Glutamatergic neuron (in vitro differentiated cells): ENCODE measurements around the gene ZDHHC13. TPM values are rescaled to one million over a fixed set of nuclear protein-coding genes. Genes with fewer than 3 reads are reported as not detected.
"Not testable (repeated sequence)": the region's sequence is repeated elsewhere in the genome, so short reads cannot be mapped to it uniquely, and the experiment has no call there.

Experiments
- DNase-seq: peaks from one replicate; pipeline ENCODE4 v3.0.0; 2022
- H3K27ac Mint-ChIP-seq: one replicate; pipeline ENCODE4 v1.8.0; 2020; ENCODE audit warnings: mild to moderate bottlenecking, mixed read lengths, inconsistent platforms; ENCODE audit not compliant: unreplicated experiment
- H3K27me3 Mint-ChIP-seq: one replicate; pipeline ENCODE4 v1.8.0; 2020; ENCODE audit warnings: mild to moderate bottlenecking, moderate library complexity, mixed read lengths, inconsistent platforms; ENCODE audit not compliant: unreplicated experiment
- H3K36me3 Mint-ChIP-seq: one replicate; pipeline ENCODE4 v1.8.0; 2020; ENCODE audit warnings: mild to moderate bottlenecking, mixed read lengths, inconsistent platforms; ENCODE audit not compliant: unreplicated experiment
- H3K4me1 Mint-ChIP-seq: one replicate; pipeline ENCODE4 v1.8.0; 2020; ENCODE audit warnings: mild to moderate bottlenecking, low read depth, mixed read lengths, inconsistent platforms; ENCODE audit not compliant: unreplicated experiment
- H3K4me3 Mint-ChIP-seq: one replicate; pipeline ENCODE4 v1.8.0; 2020; ENCODE audit warnings: mild to moderate bottlenecking, mixed read lengths, inconsistent platforms; ENCODE audit not compliant: unreplicated experiment
- H3K9me3 Mint-ChIP-seq: one replicate; pipeline ENCODE4 v1.8.0; 2020; ENCODE audit warnings: mild to moderate bottlenecking, moderate library complexity, mixed read lengths, inconsistent platforms; ENCODE audit not compliant: unreplicated experiment
- CTCF ChIP-seq: fragments of 200-600 bp; sonication (generic); IDR thresholded peaks from one replicate; pipeline ENCODE4 v1.5.0; 2021; ENCODE audit not compliant: partially characterized antibody, unreplicated experiment
- total RNA-seq: library from RNA; stranded (reverse); fragmentation: NEBNext Ultra II Directional; extraction: Animal tissue kit (Norgen Biotek cat#: 25700); gene quantifications from one replicate; pipeline ENCODE4 v1.2.1, GENCODE V29; 2021; ENCODE audit not compliant: unreplicated experiment

Gene ZDHHC13
- total RNA-seq, 1 donor from 2014 or later, result 21.9 TPM

- H3K27ac Mint-ChIP-seq, result no peak overlapping the region
- H3K36me3 Mint-ChIP-seq, result no peaks in the 10 kb centered on the region
- DNase-seq, result no peak
- no peaks in the 10 kb centered on the region for H3K4me1 Mint-ChIP-seq
- H3K4me3 Mint-ChIP-seq, result peak overlapping the region; percentile 91
- TF ChIP-seq CTCF, result no peak
- no peaks in the 10 kb centered on the region for H3K27me3 Mint-ChIP-seq
- H3K9me3 Mint-ChIP-seq, result no peaks in the 10 kb centered on the region
These were observed 761 bp downstream of the ZDHHC13 start for GRCh38 chr11:19117760-19118097.

GRCh38 chr11:19121646-19122045 lies 4.7 kb downstream of the ZDHHC13 start:
- Mint-ChIP-seq H3K4me3 (no peak overlapping the region), H3K4me1 (no peaks in the 10 kb centered on the region), H3K27ac (no peak overlapping the region), H3K9me3 (no peaks in the 10 kb centered on the region), H3K27me3 (no peaks in the 10 kb centered on the region), H3K36me3 (no peaks in the 10 kb centered on the region)
- no peak for DNase-seq
- no peak for TF ChIP-seq CTCF

- no peaks in the 10 kb centered on the region for H3K36me3 Mint-ChIP-seq
- H3K27me3 Mint-ChIP-seq, result no peaks in the 10 kb centered on the region
- no peak overlapping the region for H3K4me3 Mint-ChIP-seq
- no peak overlapping the region for H3K27ac Mint-ChIP-seq
- TF ChIP-seq CTCF, result no peak
- H3K4me1 Mint-ChIP-seq, result no peaks in the 10 kb centered on the region
- no peaks in the 10 kb centered on the region for H3K9me3 Mint-ChIP-seq
- no peak for DNase-seq
These were observed 6.1 kb downstream of the ZDHHC13 start for GRCh38 chr11:19122960-19123615.

- not testable (repeated sequence) for H3K36me3 Mint-ChIP-seq, H3K4me1 Mint-ChIP-seq, H3K27ac Mint-ChIP-seq, H3K9me3 Mint-ChIP-seq, DNase-seq, H3K4me3 Mint-ChIP-seq, H3K27me3 Mint-ChIP-seq
These were observed 9.8 kb downstream of the ZDHHC13 start for GRCh38 chr11:19126562-19127325.

- H3K9me3 Mint-ChIP-seq, result no peaks in the 10 kb centered on the region
- TF ChIP-seq CTCF, result no peak
- no peak overlapping the region for H3K27ac Mint-ChIP-seq
- H3K4me3 Mint-ChIP-seq, result no peak overlapping the region
- no peak for DNase-seq
- H3K4me1 Mint-ChIP-seq, result no peaks in the 10 kb centered on the region
- H3K36me3 Mint-ChIP-seq, result peaks cover 19% of the 10 kb centered on the region
- no peaks in the 10 kb centered on the region for H3K27me3 Mint-ChIP-seq
These were observed 17.0 kb downstream of the ZDHHC13 start for GRCh38 chr11:19134004-19134403.

GRCh38 chr11:19136884-19137283 lies 19.9 kb downstream of the ZDHHC13 start:
- not testable (repeated sequence) for H3K9me3 Mint-ChIP-seq, DNase-seq

More at GRCh38 chr11:19136884-19137283, 19.9 kb downstream of the ZDHHC13 start:
- not testable (repeated sequence) for H3K4me1 Mint-ChIP-seq, H3K27me3 Mint-ChIP-seq, H3K27ac Mint-ChIP-seq, H3K4me3 Mint-ChIP-seq
- peaks cover 19% of the 10 kb centered on the region for H3K36me3 Mint-ChIP-seq
